ENCODE data around the gene EFR3B.

GRCh38 chr2:25115249-25115883 is 73.5 kb downstream of the EFR3B start:
- TF ChIP-seq CTCF (conservative IDR thresholded peaks at IDR 0.05; ENCODE audit: low read length), result no peak
- TF ChIP-seq EZH2phosphoT487 (IDR thresholded peaks at IDR 0.05; ENCODE audit: borderline replicate concordance, low read depth, low read length), result no peak

Data from OCI-LY7 (cell line).